Hepatocyte (in vitro differentiated cells): ENCODE measurements around the gene KCNJ13.

Experiments
- EZH2phosphoT487 ChIP-seq: fragments of 200-600 bp; sonication (generic); IDR thresholded peaks from one replicate; pipeline ENCODE4 v1.6.1; 2018; ENCODE audit warnings: antibody characterized with exemption, mild to moderate bottlenecking, low read depth, moderate library complexity; ENCODE audit not compliant: unreplicated experiment, severe bottlenecking
- TF ChIP-seq, protein P1 (sequence below): fragments of 200-600 bp; sonication (generic); IDR thresholded peaks from 2 replicates; pipeline ENCODE4 v1.5.1; 2016; ENCODE audit warnings: antibody characterized with exemption, mild to moderate bottlenecking; ENCODE audit not compliant: poor library complexity

- TF ChIP-seq, protein P1, sequence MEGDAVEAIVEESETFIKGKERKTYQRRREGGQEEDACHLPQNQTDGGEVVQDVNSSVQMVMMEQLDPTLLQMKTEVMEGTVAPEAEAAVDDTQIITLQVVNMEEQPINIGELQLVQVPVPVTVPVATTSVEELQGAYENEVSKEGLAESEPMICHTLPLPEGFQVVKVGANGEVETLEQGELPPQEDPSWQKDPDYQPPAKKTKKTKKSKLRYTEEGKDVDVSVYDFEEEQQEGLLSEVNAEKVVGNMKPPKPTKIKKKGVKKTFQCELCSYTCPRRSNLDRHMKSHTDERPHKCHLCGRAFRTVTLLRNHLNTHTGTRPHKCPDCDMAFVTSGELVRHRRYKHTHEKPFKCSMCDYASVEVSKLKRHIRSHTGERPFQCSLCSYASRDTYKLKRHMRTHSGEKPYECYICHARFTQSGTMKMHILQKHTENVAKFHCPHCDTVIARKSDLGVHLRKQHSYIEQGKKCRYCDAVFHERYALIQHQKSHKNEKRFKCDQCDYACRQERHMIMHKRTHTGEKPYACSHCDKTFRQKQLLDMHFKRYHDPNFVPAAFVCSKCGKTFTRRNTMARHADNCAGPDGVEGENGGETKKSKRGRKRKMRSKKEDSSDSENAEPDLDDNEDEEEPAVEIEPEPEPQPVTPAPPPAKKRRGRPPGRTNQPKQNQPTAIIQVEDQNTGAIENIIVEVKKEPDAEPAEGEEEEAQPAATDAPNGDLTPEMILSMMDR: no peak
- no peak for TF ChIP-seq EZH2phosphoT487
These were observed 53.3 kb downstream of the KCNJ13 start for GRCh38 chr2:232723027-232723426.
